Erythroblast (primary cell): ENCODE data around the gene RPS26.

Experiments
- DNase-seq, 2 experiments: peaks; one replicate each; lab custom pipeline; 2025; lab: John Stamatoyannopoulos, UW
- GATA1 ChIP-seq: IDR thresholded peaks from 2 replicates; pipeline ENCODE4 v1.6.1; 2011; ENCODE audit warnings: low read depth, mild to moderate bottlenecking, control low read depth, low read length, moderate library complexity
- POLR2A ChIP-seq: IDR thresholded peaks from 2 replicates; pipeline ENCODE4 v1.6.1; 2011; ENCODE audit warnings: mild to moderate bottlenecking, low read length

Gene RPS26

DNA sequence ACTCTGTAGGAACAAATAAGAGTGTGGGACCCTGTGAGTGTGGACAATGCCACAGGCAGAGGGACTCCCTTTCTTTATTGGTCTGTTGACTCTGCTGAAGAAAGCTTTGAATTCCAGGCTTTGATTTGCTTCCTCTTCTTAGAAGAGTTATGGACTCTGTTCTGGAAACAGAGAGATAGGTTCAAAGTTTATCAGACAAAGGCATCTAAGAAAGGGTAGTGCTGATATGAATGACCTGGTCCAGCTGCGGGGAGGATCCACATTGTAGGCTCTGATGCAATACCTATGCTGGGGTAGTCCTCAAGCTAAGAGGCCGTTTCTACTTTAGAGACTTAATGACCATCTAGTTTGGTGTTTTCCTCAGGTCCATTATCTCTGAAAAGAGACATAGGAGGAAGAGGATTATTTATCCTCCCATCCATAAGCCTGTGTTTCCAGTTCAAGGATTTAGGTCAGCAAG lies 31.6 kb upstream of the RPS26 start:
- peak; percentile 24 to 41 for DNase-seq
- TF ChIP-seq POLR2A (no peak), GATA1 (no peak)

DNA sequence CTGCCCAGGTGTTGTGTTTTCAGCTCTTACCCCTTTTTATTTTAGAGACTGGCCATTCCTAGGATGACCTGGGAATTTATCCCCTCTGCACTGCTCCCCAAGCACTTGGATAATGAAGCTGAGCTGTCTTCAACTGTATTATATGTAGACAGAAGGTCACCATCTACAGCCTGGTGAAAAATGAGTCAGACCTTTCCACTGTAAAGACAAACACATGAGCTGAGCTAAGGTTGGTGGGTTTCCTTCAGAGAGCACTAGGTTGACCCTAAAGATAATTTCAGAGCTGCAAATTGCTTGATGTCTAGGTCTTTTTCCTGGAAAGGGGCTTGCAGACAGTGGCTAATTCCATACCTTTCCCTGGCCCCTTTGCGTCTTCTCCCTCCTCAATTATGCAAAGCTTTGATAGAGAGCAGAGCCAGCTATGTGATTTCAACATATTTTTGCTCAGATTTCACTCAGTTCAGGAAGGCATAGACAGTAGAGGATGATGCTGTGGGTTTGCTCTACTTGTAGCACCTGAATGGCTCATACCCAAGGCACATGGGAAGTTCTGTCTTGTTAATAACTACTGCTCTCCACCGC lies 30.1 kb upstream of the RPS26 start:
- TF ChIP-seq GATA1 (no peak), POLR2A (no peak)
- DNase-seq: no peak

DNA sequence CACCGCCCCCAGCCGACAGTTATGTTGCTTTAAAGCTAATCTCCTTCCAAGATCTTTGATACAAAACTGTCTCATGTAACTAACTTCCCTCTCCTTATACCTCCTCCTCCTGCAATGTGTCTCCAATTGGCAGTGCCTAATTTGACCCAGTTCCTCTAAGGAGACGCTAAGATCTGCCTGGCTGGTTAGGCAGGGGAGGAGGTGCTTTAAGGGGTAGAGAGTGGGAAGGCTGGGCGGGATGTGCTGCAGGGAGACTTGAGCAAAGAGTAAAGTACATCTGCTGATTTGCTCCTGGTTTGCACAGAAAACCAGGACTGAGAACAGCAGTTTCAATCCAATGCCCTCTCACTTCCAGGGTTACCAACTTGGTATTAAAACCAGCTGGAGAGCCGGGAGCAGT lies 28.2 kb upstream of the RPS26 start:
- no peak for DNase-seq
- TF ChIP-seq POLR2A: no peak
- TF ChIP-seq GATA1: no peak

DNA sequence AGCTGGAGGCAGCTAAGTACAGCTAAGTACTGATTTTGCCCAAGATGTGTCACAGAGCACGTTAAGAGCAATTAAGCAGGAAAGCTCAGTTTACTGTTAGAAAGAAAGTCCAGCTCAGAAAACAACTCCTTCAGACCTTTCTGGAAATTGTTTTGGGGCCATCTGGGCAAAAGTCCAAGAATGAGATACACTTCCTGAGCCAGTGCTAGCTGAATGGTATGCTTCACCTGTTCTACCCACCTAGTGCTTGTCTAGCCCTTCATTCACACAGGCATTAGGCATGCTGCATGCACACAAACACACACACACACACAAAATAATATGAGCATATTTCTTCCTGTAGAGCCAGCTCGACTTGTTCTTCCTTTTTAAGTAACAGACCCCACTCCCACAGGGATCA lies 27.5 kb upstream of the RPS26 start:
- no peak for DNase-seq
- TF ChIP-seq GATA1 (no peak), POLR2A (no peak)

DNA sequence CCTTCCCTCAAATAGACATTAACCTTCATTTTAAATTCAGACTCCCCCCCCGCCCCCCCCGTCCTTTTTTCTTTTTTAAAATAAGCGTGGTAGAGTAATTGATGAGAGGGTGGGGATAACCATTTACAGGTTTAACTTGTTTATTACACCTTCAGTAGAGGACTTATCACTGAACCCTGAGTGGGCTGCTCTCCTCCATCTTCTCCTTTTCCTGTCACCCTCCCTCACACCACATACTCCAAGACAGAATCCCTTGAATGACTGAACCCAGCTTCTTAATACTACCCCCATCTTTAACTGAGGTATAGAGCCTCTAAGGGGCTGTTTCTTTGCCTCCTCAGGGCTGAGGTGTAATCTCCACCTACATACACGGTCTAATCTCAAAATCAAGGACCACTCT lies 24.5 kb upstream of the RPS26 start:
- no peak for DNase-seq
- TF ChIP-seq POLR2A: no peak
- TF ChIP-seq GATA1: no peak

DNA sequence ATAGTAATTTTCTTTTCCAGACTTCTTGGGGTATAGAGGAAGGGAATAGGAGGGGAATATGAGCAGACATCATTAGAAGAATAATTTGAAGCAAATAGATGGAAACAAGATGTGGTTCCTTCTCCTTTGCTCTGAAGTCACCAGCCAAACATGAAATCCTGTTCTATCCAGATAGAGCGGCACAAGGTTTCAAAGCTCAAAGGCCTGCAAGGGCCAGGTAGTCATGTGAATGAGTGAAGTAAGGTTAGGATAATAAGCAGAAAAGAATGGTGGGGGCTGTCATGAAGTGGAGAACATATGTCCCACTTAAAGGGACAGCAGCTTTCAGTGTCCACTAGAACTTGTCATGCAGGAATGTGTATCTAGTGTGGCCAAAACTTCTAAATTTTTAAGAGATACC lies 23.4 kb upstream of the RPS26 start:
- TF ChIP-seq POLR2A: no peak
- no peak for TF ChIP-seq GATA1
- DNase-seq: no peak

DNA sequence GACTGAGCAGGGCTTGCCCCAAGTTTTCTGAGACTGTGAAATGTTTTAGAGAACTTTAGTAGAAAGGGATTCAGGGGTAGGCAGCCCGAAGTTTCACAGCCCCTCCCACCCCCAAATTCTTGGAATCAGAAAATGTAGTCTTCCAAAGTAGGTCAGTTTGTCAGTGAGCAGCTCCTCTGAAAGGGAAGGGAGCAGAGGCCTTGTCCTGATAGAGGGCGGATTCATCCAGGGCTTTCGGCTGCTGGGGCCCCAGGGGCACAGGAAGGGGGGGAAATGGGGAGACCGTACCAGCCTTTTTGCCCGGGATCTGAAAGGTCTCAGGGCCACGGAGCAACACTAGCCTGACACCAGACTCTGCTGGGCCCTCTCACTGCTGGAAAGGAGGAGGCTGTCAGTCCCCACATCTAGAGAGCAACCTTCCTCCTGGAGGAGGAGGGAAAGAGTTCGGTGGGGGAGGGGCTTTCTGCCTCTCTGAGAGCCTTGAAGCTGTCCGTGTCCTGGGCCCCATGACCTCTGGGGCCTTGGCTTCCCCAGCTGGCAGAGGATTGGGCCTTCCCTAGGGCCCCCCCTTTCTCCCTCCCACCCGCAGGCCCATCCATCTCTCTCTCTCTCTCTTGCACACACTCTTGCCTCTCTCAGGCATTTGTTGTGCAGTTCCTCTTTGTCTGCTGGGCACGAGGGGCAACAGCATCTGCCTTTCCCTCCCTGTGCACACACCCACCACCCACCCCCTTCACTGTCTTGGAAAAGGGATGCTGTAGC lies 21.1 kb upstream of the RPS26 start, which contains the start of gene IKZF4:
TSS of gene IKZF4 (plus strand) at position 621 of the 762 bp plus-strand sequence. CDS start 451 bp downstream, outside the sequence.
- DNase-seq: peak; percentile 64 to 81
- TF ChIP-seq POLR2A (peak; percentile 42), GATA1 (no peak)

DNA sequence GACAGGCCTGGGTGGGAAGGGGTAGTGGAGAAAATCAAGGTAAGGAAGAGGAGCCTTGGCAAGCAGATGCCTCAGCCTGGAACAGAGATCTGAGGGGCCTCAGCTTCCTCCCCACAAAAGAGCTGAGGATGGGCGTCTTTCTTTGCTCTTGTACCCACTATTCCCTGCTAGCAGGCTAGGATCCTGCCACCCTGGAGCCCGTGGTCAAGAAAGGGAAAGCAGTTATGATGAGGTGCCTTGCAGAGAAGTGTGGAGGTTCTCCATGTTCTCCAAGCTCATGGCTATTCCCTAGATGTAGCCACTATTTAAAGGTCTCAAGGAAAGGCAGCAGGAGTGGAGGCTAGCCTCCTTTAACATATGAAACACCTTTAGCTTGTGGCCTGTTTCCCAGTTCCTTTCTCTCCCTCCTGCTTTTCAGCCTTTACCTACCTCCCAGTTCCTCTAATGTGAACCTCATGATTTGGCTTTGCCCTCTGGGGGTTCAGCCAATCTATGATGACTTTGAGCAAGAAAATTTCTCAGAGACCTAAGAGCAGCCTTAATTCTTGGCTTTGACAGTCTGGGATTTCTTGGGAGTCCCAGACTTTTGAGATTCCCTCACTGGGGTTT lies 19.7 kb upstream of the RPS26 start:
- TF ChIP-seq GATA1: no peak
- no peak for TF ChIP-seq POLR2A
- DNase-seq: no peak

DNA sequence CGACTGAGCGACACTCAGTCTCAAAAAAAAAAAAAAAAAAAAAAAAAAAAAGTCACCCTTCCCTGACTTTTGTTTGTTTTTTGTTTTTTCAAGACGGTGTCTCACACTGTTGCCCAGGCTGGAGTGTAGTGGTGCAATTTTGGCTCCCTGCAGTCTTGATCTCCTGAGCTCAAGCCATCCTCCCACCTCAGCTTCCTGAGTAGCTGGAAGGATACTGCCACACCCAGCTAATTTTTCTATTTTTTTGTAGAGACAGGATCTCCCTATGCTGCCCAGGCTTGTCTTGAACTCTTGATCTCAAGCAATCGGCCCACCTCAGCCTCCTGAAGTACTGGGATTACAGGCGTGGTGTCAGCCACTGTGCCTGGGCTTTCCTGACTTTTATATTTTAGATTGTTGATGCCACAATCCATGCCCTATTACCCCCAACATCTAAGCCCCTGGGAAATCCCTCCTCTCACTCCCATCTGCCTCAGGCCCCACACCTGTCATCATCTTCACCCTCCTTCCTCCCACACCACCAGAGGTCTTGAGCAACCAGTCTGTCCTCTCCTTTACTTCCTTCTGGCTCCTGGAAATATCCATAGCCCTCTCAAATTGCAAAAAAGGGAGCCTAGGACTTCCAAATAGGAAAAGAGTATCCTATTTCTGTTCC lies 13.1 kb upstream of the RPS26 start:
- TF ChIP-seq POLR2A: no peak
- no peak for TF ChIP-seq GATA1
- no peak for DNase-seq

DNA sequence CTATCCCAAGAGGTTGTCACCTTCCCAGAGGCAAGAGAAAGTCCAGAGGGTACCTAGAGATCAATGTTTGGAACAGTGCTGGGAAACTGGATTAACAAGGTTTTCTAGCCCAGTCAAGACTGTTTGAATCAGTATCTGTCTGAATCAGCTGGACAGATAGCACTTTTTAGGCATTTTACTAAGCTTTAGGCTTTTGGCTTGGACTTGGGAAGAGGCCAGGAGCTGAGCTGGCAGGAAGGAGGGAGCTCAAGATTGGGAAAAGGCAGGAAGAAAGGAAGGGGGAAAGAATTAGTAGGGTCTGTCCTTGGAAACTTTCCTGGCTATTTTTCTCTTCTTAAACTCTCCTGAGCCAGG lies 12.6 kb upstream of the RPS26 start:
- TF ChIP-seq GATA1: no peak
- no peak for DNase-seq

DNA sequence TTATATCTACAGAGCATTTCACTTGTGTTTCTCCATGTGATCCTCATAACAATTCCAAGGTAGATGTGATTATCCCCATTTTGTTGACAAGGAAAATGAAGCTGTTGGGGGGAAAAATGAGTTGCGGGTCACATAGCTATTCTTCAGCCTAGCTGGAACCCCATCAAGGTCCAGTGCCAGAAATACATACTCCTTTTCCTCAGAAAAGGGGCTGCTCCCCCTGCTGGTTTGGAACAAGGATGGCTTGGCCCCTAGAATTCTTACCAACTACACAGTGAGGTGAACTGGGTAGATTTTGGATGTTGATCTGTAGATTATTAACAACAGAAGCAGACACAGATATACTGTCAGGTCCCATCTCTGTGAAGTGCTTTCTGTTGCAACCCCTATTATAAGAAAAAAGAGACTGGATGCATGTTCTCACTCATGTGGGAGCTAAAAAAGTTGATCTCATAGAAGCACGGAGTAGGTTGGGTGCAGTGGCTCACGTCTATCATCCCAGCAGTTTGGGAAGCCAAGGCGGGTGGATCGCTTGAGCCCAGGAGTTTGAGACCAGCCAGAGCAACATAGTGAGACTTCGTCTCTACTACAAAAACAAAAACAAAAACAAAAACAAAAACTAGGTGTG lies 11.9 kb upstream of the RPS26 start:
- DNase-seq: peak; percentile 70 to 79
- no peak for TF ChIP-seq GATA1
- no peak for TF ChIP-seq POLR2A

DNA sequence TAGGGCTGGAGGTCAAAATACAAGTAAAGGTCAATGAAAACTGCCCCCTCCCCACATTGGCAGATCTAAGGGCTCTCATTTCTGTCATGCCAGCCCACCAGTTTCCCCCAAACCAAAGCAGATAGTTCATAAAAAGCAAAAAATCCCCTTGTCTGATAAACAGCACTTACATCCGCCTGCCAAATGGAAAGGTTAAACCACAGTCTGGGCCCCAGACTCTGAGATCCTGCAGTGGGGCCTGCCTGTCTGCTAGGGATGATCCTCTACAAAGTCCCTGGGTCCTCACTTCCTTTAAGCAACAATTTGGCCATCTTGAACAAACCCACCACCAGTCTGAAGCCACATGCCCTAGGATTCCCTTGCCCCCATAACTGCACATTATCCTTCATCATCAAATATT lies 9.7 kb upstream of the RPS26 start:
- TF ChIP-seq GATA1: no peak
- TF ChIP-seq POLR2A: no peak
- DNase-seq: no peak

DNA sequence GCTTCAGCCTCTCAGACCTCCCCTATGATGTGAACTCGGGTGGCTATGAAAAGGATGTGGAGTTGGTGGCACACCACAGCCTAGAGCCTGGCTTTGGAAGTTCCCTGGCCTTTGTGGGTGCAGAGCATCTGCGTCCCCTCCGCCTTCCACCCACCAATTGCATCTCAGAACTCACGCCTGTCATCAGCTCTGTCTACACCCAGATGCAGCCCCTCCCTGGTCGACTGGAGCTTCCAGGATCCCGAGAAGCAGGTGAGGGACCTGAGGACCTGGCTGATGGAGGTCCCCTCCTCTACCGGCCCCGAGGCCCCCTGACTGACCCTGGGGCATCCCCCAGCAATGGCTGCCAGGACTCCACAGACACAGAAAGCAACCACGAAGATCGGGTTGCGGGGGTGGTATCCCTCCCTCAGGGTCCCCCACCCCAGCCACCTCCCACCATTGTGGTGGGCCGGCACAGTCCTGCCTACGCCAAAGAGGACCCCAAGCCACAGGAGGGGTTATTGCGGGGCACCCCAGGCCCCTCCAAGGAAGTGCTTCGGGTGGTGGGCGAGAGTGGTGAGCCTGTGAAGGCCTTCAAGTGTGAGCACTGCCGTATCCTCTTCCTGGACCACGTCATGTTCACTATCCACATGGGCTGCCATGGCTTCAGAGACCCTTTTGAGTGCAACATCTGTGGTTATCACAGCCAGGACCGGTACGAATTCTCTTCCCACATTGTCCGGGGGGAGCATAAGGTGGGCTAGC lies 7.0 kb upstream of the RPS26 start:
- DNase-seq: no peak
- TF ChIP-seq GATA1 (no peak), POLR2A (no peak)
